ENCODE measurements around the gene KDM2A. TPM values are rescaled to one million over a fixed set of nuclear protein-coding genes. Genes with fewer than 3 reads are reported as not detected.

Gene KDM2A
- total RNA-seq, 4 donors from 2014 or later = 33.4 to 84.7 (median 64.8) TPM

- no peaks in the 10 kb centered on the region for H3K36me3 ChIP-seq
- no peak for DNase-seq
- H3K9me3 ChIP-seq = no peaks in the 10 kb centered on the region
- WGBS, 2 donors = 71 to 72% methylated on average over 7 of the region's 7 CpGs
- peaks cover 0 to 30% (median 6%) of the 10 kb centered on the region in 3 donors for H3K4me1 ChIP-seq
- no peak for TF ChIP-seq POLR2A (IDR thresholded peaks at IDR 0.05)
- TF ChIP-seq CTCF (IDR thresholded peaks at IDR 0.05) = no peak
- H3K27ac ChIP-seq = peak overlapping the region; percentile 94 to 100 (median 98)
- H3K4me3 ChIP-seq = peak overlapping the region; percentile 55 to 96 (median 88)
- no peaks in the 10 kb centered on the region for H3K27me3 ChIP-seq
- intact Hi-C loops (cut with DNase I) = no loop called here
These were observed 1.9 kb upstream of the KDM2A start for GRCh38 chr11:67117176-67117575.

GRCh38 chr11:67117672-67118180, 1.3 kb upstream of the KDM2A start:
- intact Hi-C loops (cut with DNase I) = no loop called here
- Histone ChIP-seq H3K9me3 (no peaks in the 10 kb centered on the region), H3K27me3 (no peaks in the 10 kb centered on the region), H3K4me1 (peaks cover 0 to 35% (median 9%) of the 10 kb centered on the region in 3 donors), H3K27ac (peak overlapping the region; percentile 94 to 100 (median 98)), H3K36me3 (peaks cover 0 to 4% (median 0%) of the 10 kb centered on the region in 3 donors), H3K4me3 (peak overlapping the region; percentile 55 to 96 (median 88))
- no peak for DNase-seq
- TF ChIP-seq POLR2A (IDR thresholded peaks at IDR 0.05) = peak in 2 of 4 donors; percentile 7 to 25
- no peak for TF ChIP-seq CTCF (IDR thresholded peaks at IDR 0.05)
- WGBS, 2 donors = 0 to 17% methylated on average over 1 to 2 of the region's 65 CpGs

GRCh38 chr11:67118181-67118766, 789 bp upstream of the KDM2A start:
- no peak for DNase-seq
- H3K4me3 ChIP-seq = peak overlapping the region; percentile 55 to 96 (median 88)
- peak in 1 of 6 experiments; percentile 7 for TF ChIP-seq CTCF (IDR thresholded peaks at IDR 0.05)
- TF ChIP-seq POLR2A (IDR thresholded peaks at IDR 0.05) = peak in 1 of 4 donors; percentile 5
- no peaks in the 10 kb centered on the region for H3K9me3 ChIP-seq
- no peaks in the 10 kb centered on the region for H3K27me3 ChIP-seq
- H3K27ac ChIP-seq = peak overlapping the region; percentile 94 to 100 (median 98)
- no CpG with 5 or more reads among the region's 59 CpGs for WGBS, 2 donors
- H3K36me3 ChIP-seq = peaks cover 0 to 10% (median 0%) of the 10 kb centered on the region in 3 donors
- intact Hi-C loops (cut with DNase I) = no loop called here
- H3K4me1 ChIP-seq = peaks cover 0 to 39% (median 9%) of the 10 kb centered on the region in 3 donors

- TF ChIP-seq CTCF (IDR thresholded peaks at IDR 0.05) = no peak
- no peak for TF ChIP-seq POLR2A (IDR thresholded peaks at IDR 0.05)
- Histone ChIP-seq H3K4me1 (peaks cover 0 to 47% (median 9%) of the 10 kb centered on the region in 3 donors), H3K27me3 (no peaks in the 10 kb centered on the region), H3K9me3 (no peaks in the 10 kb centered on the region), H3K4me3 (peak overlapping the region; percentile 72 to 96 (median 88)), H3K36me3 (peaks cover 0 to 25% (median 0%) of the 10 kb centered on the region in 3 donors), H3K27ac (peak overlapping the region; percentile 97 to 100 (median 100))
- intact Hi-C loops (cut with DNase I) = no loop called here
- DNase-seq = no peak
- WGBS, 2 donors = 0% methylated on average over 19 to 20 of the region's 61 CpGs
These were observed 725 bp downstream of the KDM2A start for GRCh38 chr11:67119585-67120391.

GRCh38 chr11:67120456-67120855, 1.4 kb downstream of the KDM2A start:
- intact Hi-C loops (cut with DNase I) = no loop called here
- Histone ChIP-seq H3K4me1 (peaks cover 0 to 53% (median 9%) of the 10 kb centered on the region in 3 donors), H3K36me3 (peaks cover 0 to 32% (median 0%) of the 10 kb centered on the region in 3 donors), H3K27me3 (no peaks in the 10 kb centered on the region), H3K9me3 (no peaks in the 10 kb centered on the region), H3K4me3 (peak overlapping the region; percentile 72 to 96 (median 88)), H3K27ac (peak overlapping the region; percentile 97 to 100 (median 100))
- no peak for DNase-seq
- TF ChIP-seq CTCF (IDR thresholded peaks at IDR 0.05) (no peak), POLR2A (IDR thresholded peaks at IDR 0.05) (no peak)
- WGBS, 2 donors = 0 to 1% methylated on average over 12 of the region's 12 CpGs
